Smooth muscle cell (in vitro differentiated cells): ENCODE results near the gene C8G. TPM values are rescaled to one million over a fixed set of nuclear protein-coding genes. Genes with fewer than 3 reads are reported as not detected.

Experiments used
- DNase-seq: peaks from one replicate; lab custom pipeline; 2025; ENCODE audit not compliant: unreplicated experiment; lab: John Stamatoyannopoulos, UW
- H2AFZ ChIP-seq: fragments of 200-600 bp; sonication (generic); 2 replicates; pipeline ENCODE4 v1.6.0; 2016; ENCODE audit warnings: antibody characterized with exemption, low read depth, mild to moderate bottlenecking
- H3F3A ChIP-seq: fragments of 200-600 bp; sonication (generic); 2 replicates; pipeline ENCODE4 v1.6.0; 2017; ENCODE audit warnings: antibody characterized with exemption, low read depth
- H3K27ac ChIP-seq: fragments of 200-600 bp; sonication (generic); 2 replicates; pipeline ENCODE4 v1.5.1; 2016; ENCODE audit warnings: low read depth, mild to moderate bottlenecking
- H3K27me3 ChIP-seq: fragments of 200-600 bp; sonication (generic); 2 replicates; pipeline ENCODE4 v1.6.1; 2016; ENCODE audit warnings: low read depth, mild to moderate bottlenecking
- H3K36me3 ChIP-seq: fragments of 200-600 bp; sonication (generic); 2 replicates; pipeline ENCODE4 v1.5.1; 2016; ENCODE audit warnings: low read depth
- H3K4me1 ChIP-seq: fragments of 200-600 bp; sonication (generic); 2 replicates; pipeline ENCODE4 v1.5.1; 2016; ENCODE audit warnings: low read depth
- H3K4me2 ChIP-seq: fragments of 200-600 bp; sonication (generic); 2 replicates; pipeline ENCODE4 v1.6.0; 2016; ENCODE audit warnings: mild to moderate bottlenecking
- H3K4me3 ChIP-seq: fragments of 200-600 bp; sonication (generic); 2 replicates; pipeline ENCODE4 v1.5.1; 2016; ENCODE audit warnings: mild to moderate bottlenecking
- H3K79me2 ChIP-seq: fragments of 200-600 bp; sonication (generic); 2 replicates; pipeline ENCODE4 v1.6.0; 2016; ENCODE audit warnings: low read depth, mild to moderate bottlenecking
- H3K9ac ChIP-seq: fragments of 200-600 bp; sonication (generic); 2 replicates; pipeline ENCODE4 v1.6.0; 2016; ENCODE audit warnings: low read depth
- H3K9me3 ChIP-seq: fragments of 200-600 bp; sonication (generic); replicated peaks from 2 replicates; pipeline ENCODE4 v1.5.1; 2016; ENCODE audit warnings: low read depth
- H4K20me1 ChIP-seq: fragments of 200-600 bp; sonication (generic); 2 replicates; pipeline ENCODE4 v1.6.0; 2016; ENCODE audit warnings: low read depth
- CTCF ChIP-seq: fragments of 200-600 bp; sonication (generic); IDR thresholded peaks from 2 replicates; pipeline ENCODE4 v1.5.1; 2017; ENCODE audit warnings: borderline replicate concordance, mild to moderate bottlenecking, antibody characterized with exemption; ENCODE audit not compliant: insufficient read depth, poor library complexity, severe bottlenecking
- WGBS: methylation state at CpG from one replicate; pipeline ENCODE4 v1.1.7; 2016; ENCODE audit warnings: low lambda C conversion rate; 5-methylcytosine and 5-hydroxymethylcytosine counted together
- polyA plus RNA-seq: library from polyadenylated mRNA; unstranded; fragments of >200 nt; fragmentation: Nextera tagmentation; extraction: Ambion mirVana; gene quantifications from 2 replicates; pipeline ENCODE4 v1.2.1, GENCODE V29; 2016
- total RNA-seq: library from RNA; depleted of rRNA; stranded (reverse); fragments of >200 nt; gene quantifications from 2 replicates; pipeline ENCODE4 v1.2.3, GENCODE V29; 2014

C8G gene
- total and polyA plus RNA-seq, 2 experiments from 2014 or later: 1.4 TPM; not detected in 1

GRCh38 chr9:136926154-136926704 lies 18.8 kb upstream of the C8G start:
- no peaks in the 10 kb centered on the region for H3K36me3 ChIP-seq
- no peak overlapping the region for H3K4me2 ChIP-seq
- H2AFZ ChIP-seq: no peak overlapping the region
- H3K27me3 ChIP-seq: no peaks in the 10 kb centered on the region
- TF ChIP-seq CTCF: no peak
- H3K79me2 ChIP-seq: no peaks in the 10 kb centered on the region
- no peaks in the 10 kb centered on the region for H3F3A ChIP-seq
- no peaks in the 10 kb centered on the region for H3K4me1 ChIP-seq
- WGBS: 95% methylated on average over 9 of the region's 9 CpGs
- H3K9ac ChIP-seq: no peak overlapping the region
- H3K4me3 ChIP-seq: no peak overlapping the region
- DNase-seq: no peak
- H3K9me3 ChIP-seq: no peaks in the 10 kb centered on the region
- H3K27ac ChIP-seq: no peak overlapping the region
- no peaks in the 10 kb centered on the region for H4K20me1 ChIP-seq

DNA sequence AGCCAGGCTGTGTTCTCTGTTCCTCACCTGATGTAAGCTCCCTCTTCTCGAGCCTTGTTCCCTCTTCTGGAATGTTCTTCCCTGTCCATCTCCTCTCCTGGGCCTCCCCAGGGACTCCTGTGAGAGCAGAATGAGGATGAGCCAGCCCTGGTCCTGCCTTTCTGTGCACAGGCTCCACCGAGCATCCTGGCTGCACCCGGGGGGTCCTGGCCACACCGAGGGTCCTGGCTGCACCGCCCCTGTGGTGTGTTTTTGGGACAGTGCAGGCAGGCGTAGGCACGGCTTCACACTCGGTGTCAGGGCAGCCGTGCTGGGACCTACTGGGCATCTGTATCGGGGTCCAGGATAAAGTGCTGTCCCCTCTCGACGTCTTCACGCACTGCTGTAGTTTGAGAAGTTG lies 18.3 kb upstream of the C8G start:
- DNase-seq: no peak
- no peaks in the 10 kb centered on the region for H3K4me1 ChIP-seq
- H3K9me3 ChIP-seq: no peaks in the 10 kb centered on the region
- H3K79me2 ChIP-seq: no peaks in the 10 kb centered on the region
- no peak overlapping the region for H3K4me2 ChIP-seq
- no peaks in the 10 kb centered on the region for H3K36me3 ChIP-seq
- no peak overlapping the region for H3K4me3 ChIP-seq
- H4K20me1 ChIP-seq: no peaks in the 10 kb centered on the region
- no peak overlapping the region for H2AFZ ChIP-seq
- no peaks in the 10 kb centered on the region for H3K27me3 ChIP-seq
- no peaks in the 10 kb centered on the region for H3F3A ChIP-seq
- no peak overlapping the region for H3K27ac ChIP-seq
- 98% methylated on average over 13 of the region's 13 CpGs for WGBS
- no peak for TF ChIP-seq CTCF
- H3K9ac ChIP-seq: no peak overlapping the region

- no peak overlapping the region for H3K27ac ChIP-seq
- no peak overlapping the region for H3K9ac ChIP-seq
- H3K9me3 ChIP-seq: no peaks in the 10 kb centered on the region
- TF ChIP-seq CTCF: no peak
- H4K20me1 ChIP-seq: no peaks in the 10 kb centered on the region
- DNase-seq: no peak
- H3F3A ChIP-seq: no peaks in the 10 kb centered on the region
- H2AFZ ChIP-seq: no peak overlapping the region
- no peak overlapping the region for H3K4me2 ChIP-seq
- H3K36me3 ChIP-seq: no peaks in the 10 kb centered on the region
- no peaks in the 10 kb centered on the region for H3K79me2 ChIP-seq
- H3K4me3 ChIP-seq: no peak overlapping the region
- 86% methylated on average over 23 of the region's 23 CpGs for WGBS
- no peaks in the 10 kb centered on the region for H3K4me1 ChIP-seq
- H3K27me3 ChIP-seq: no peaks in the 10 kb centered on the region
These were observed 17.4 kb upstream of the C8G start for GRCh38 chr9:136927343-136928271.
